ENCODE data around the gene SLC16A2. TPM values are rescaled to one million over a fixed set of nuclear protein-coding genes. Genes with fewer than 3 reads are reported as not detected.

Gene SLC16A2
- polyA plus RNA-seq (2012; ENCODE audit: insufficient read depth, insufficient read length, low read depth) = 2.8 TPM

- no peaks in the 10 kb centered on the region for H3K4me1 ChIP-seq
- H3K36me3 ChIP-seq = no peaks in the 10 kb centered on the region
- peak within 1 kb of the TSS; percentile 50 for H3K4me3 ChIP-seq (ENCODE audit: low read depth, low read length)
- peaks cover 35% of the 10 kb centered on the region for H3K27me3 ChIP-seq
- no peaks in the 10 kb centered on the region for H3K9me3 ChIP-seq
- DNase-seq = peak; percentile 64
- no peak for TF ChIP-seq CTCF (IDR thresholded peaks at IDR 0.05; ENCODE audit: low read depth, low read length)
These were observed at the start of gene SLC16A2 for GRCh38 chrX:74421036-74421739. Gene SLC16A2 (plus strand): TSS chrX:74421493. CDS start chrX:74421638, 145 bp downstream.

- Histone ChIP-seq H3K4me1 (no peaks in the 10 kb centered on the region), H3K36me3 (no peaks in the 10 kb centered on the region), H3K4me3 (ENCODE audit: low read depth, low read length) (no peak overlapping the region), H3K9me3 (no peaks in the 10 kb centered on the region), H3K27me3 (no peaks in the 10 kb centered on the region)
- TF ChIP-seq CTCF (IDR thresholded peaks at IDR 0.05; ENCODE audit: low read depth, low read length) = no peak
- DNase-seq = no peak
These were observed 49.0 kb upstream of the SLC16A2 start for GRCh38 chrX:74372272-74372671.

- Histone ChIP-seq H3K27me3 (no peaks in the 10 kb centered on the region), H3K9me3 (no peaks in the 10 kb centered on the region), H3K36me3 (no peaks in the 10 kb centered on the region), H3K4me1 (no peaks in the 10 kb centered on the region), H3K4me3 (ENCODE audit: low read depth, low read length) (no peak overlapping the region)
- no peak for TF ChIP-seq CTCF (IDR thresholded peaks at IDR 0.05; ENCODE audit: low read depth, low read length)
- no peak for DNase-seq
These were observed 44.0 kb upstream of the SLC16A2 start for GRCh38 chrX:74377282-74377681.

GRCh38 chrX:74382613-74383012 lies 38.7 kb upstream of the SLC16A2 start:
- H3K4me1 ChIP-seq = no peaks in the 10 kb centered on the region
- peak; percentile 60 for DNase-seq
- peak; percentile 84 for TF ChIP-seq CTCF (IDR thresholded peaks at IDR 0.05; ENCODE audit: low read depth, low read length)
- H3K9me3 ChIP-seq = no peaks in the 10 kb centered on the region
- H3K36me3 ChIP-seq = no peaks in the 10 kb centered on the region
- H3K4me3 ChIP-seq (ENCODE audit: low read depth, low read length) = no peak overlapping the region
- no peaks in the 10 kb centered on the region for H3K27me3 ChIP-seq

GRCh38 chrX:74383611-74384010 lies 37.7 kb upstream of the SLC16A2 start:
- H3K27me3 ChIP-seq = no peaks in the 10 kb centered on the region
- peak; percentile 48 for TF ChIP-seq CTCF (IDR thresholded peaks at IDR 0.05; ENCODE audit: low read depth, low read length)

GRCh38 chrX:74389016-74389722 lies 32.1 kb upstream of the SLC16A2 start:
- H3K9me3 ChIP-seq = no peaks in the 10 kb centered on the region
- no peak for TF ChIP-seq CTCF (IDR thresholded peaks at IDR 0.05; ENCODE audit: low read depth, low read length)
- no peak overlapping the region for H3K4me3 ChIP-seq (ENCODE audit: low read depth, low read length)
- no peaks in the 10 kb centered on the region for H3K4me1 ChIP-seq
- no peaks in the 10 kb centered on the region for H3K36me3 ChIP-seq
- DNase-seq = no peak
- no peaks in the 10 kb centered on the region for H3K27me3 ChIP-seq

More at GRCh38 chrX:74383611-74384010, 37.7 kb upstream of the SLC16A2 start:
- Histone ChIP-seq H3K4me3 (ENCODE audit: low read depth, low read length) (no peak overlapping the region), H3K4me1 (no peaks in the 10 kb centered on the region), H3K9me3 (no peaks in the 10 kb centered on the region), H3K36me3 (no peaks in the 10 kb centered on the region)
- DNase-seq = peak; percentile 8
